Fibroblast of skin of left quadriceps (primary cell): ENCODE measurements around the gene KIAA1614.

ENCODE experiments used
- DNase-seq, 2 experiments: peaks; one replicate each; pipeline ENCODE4 v3.0.0-alpha.2; 2013; ENCODE audit warnings: low read depth in 2 of 2

The KIAA1614 gene

DNA sequence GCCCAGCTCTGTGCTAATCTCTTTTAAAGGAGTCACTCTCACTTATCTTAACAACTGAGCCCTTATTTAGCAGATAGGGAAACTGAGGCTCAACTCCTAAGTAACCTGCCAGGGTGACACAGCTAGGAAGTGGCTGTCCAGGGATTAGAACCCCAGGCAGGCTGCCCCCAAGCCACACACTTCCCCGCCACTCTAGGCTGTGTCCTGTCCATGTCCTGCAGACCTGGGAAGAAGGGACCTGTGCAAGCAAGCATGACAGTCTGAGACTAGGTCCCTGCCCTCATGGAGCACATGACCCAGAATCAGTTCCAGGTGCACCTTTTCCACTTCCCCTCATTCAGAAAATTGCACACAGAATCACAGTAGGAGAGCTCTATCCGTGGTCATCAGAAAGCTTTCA is 12.2 kb downstream of the KIAA1614 start:
- DNase-seq, result no peak

DNA sequence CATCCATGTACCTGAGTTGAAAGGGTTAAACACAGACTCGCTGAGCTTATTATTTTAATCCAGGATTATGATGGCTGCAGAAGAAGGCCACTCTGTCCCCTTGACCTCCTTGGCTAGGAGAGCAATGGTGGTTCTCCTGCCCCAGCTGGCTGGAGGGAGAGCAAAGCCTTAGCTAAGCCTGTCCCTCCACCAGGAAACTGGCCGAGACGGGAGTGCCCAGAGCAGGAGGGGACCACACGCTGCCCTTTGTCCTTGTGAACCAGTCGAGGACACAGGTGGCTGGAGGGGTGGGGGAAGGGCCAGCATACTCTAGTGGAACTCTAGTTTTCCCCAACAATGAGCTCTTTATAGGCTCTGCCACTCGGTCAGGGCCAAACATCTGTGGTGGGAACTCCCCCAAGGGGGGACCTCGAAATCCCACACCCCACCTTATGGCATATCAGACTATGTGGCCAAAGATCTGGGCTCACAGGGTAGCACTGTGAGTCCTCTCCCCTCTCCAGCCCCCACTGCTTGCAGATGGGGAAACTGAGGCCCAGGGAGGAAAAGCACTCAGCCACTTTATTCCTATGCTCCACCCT is 12.9 kb downstream of the KIAA1614 start:
- no peak for DNase-seq

DNA sequence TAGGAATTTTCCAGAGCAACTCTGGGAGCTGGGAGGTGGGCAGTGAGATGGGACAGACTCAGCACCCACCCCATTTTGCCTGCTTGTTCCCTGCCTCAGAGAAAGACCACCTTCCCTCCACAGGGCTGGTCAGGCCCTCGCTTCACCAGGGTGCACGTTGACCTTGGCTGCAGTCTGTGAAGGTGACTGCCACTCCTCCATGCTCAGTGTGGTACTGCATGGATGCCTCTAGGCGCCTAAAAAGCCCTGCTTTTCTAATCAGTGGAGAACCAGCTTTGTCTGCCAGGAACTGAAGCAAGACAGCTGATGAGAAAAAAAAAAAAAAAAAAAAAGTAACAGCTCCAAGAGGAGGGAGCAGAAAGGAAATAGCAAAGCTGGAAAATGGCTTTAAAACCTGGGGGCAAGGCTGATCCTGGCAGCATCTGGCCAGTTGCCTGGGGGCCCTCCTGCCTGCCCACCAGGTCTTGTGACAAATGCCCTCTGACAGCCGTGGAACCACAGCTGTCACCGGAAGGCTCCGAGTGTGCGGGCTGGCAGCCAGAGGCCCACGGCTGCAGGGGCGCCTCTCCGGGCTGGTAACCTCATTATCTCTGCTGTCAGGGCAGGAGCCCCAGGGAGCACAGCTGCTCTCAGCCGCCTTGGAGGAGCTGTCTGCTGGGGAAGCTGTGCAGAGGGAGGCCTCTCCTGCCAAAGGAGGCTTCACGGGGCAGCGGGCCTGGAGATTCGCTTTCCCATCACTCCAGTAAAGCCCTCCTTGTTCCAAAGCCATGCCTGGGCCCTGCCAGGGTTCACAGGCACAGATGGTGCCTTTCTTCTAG is 13.7 kb downstream of the KIAA1614 start:
- no peak for DNase-seq

DNA sequence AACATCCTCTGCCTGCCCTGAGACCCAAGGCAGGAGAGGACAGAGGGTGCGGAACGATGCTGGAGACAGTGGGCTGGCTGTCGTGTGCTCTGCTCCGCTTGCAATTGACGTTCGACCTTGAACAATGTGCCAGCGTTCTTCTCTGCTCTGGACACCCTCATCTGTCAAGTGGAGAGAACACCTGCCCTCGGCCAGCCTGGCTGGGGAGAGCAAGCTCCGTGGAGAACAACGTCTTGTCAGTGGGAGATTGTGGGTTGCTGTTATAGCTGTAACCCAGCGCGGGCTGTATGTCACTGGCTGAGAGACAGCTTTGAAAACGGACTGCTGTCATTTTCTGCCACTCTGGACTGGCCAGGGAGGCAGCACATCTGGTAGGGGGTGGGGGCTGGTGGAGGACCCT is 14.7 kb downstream of the KIAA1614 start:
- DNase-seq, result no peak

DNA sequence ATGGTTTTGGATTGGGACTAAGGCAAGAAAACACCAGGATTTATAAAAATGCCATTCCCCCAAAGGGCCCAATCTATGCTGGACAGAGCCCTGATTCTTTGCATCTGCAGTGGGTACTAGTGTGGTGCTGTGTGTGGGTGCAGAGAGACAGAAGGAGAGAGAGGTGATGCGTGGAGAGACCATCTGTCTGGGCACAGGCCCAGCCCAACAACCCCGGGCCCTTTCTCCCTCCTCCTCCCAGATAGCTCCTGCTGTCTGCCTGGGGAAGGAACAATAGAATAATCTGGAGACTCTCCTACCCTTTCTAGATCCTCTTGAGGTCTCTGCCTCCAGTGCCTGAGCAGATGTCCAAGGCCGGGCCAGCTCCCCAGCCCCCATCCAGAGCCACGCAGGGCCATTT is 15.1 kb downstream of the KIAA1614 start:
- no peak for DNase-seq

DNA sequence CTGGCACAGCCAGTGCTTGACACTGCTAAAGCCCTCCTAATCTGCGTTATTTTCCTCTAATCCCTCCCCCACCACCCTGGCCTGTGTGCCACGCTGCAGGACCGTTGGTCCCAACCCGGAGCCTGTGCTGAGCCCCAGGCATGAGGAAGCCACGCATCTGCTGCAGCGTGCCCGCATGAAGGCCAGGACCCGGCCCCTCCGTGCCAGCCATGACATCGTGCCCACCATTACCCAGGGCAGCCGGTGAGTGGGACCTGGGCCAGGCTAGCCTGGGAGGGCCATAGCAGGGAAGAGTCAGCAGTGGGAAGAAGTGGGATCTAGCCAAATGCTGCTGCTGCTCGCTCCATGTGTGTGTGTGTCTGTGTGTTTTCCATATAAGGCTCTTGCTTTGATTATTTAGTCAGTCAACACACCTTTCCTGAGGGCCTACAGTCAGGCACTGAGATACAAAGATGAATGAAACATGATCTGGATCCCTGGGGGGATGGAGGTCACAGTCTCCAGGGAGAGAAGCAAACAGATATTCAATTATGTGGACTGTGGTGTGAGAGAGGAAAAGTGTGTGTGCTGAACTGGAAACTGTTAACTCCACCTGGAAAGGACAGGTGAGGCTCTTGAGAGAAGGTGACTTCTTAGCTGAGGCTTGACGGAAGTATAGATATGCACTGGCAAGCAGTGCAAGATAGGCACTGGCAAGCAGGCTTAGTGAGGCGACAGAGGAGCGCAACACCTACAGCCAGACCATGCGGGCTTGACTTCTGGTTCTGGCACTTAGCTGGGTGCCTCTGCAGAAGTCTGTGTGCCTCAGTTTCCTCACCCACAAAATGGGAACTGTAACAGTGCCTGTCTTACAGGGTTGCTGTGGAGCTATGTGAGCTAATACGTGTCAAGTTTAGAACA is 15.9 kb downstream of the KIAA1614 start:
- DNase-seq, result no peak

DNA sequence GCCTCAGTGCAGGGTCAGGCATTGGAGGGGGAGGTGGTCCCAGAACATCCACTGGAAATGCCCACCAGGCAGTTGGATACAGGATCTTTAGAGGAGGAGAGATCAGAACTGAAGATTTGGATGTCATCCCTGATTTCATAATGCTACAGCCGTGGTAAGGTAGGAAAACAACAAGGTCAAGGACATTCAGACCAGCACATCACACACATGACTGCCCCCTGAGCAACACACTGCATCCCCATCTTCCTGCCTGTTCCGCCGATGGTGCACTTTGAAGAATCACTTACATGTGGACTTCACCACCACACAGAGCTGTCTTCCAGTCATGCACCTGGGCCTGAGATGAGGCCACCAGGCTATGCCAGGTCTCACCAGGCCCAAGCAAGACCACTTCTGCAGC is 16.7 kb downstream of the KIAA1614 start:
- no peak for DNase-seq

DNA sequence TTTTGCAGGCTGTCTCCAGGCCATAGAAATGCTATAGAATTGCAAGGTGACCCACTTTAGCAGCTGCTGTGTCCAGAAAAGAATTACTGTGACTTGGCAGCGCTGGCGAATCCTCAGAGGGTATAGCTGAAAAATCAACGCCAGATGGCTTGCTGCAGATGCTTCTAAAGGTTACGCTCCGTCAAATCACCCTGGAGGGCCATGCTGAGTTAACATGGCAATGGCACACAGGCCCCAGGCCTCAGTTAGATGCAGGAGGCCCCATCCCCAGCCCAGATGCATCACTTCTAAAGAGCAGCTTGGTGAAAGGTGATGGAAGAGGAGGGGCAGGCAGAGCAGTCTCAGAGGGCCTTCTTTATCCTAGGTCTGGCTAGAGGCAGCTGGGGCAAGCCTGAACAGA is 18.0 kb downstream of the KIAA1614 start:
- DNase-seq, result no peak

DNA sequence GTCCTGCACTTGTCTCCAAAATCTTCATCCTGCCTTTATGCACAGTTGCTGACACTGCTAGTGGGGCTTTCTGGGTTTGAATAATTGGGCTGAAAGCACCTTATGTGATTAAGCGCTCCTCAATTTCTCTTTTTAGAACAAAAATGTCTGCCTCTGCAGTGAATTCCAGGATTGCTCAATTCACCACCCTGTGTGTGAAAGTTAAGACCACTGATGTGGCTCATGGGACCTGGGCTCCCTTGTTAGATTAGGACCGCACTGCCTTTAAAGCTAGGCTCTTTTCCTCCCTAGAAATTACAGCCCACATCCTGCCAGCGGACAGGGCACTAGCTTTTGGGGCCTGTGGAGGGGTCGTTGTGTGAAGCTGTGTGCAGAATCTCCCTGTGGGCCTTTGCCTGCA is 18.8 kb downstream of the KIAA1614 start:
- DNase-seq, result no peak

DNA sequence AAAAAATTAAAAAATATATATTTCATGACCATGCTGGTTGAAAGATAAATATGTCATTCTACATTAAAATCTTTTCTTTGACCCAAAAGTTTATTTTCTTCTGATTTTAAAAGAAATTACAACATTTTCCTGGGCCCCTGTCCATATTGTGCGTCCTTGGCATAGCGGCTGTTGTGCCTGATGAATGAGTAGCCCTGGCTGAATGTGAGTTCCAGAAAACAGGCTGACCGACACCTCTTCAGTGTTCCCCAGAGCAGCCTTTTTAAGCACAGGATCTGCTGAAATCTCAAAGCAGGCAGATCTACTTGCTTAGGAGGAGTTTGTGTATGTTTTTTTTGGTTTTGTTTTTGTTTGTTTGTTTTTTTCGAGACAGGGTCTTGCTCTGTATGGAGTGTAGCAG is 19.7 kb downstream of the KIAA1614 start:
- DNase-seq, result no peak

DNA sequence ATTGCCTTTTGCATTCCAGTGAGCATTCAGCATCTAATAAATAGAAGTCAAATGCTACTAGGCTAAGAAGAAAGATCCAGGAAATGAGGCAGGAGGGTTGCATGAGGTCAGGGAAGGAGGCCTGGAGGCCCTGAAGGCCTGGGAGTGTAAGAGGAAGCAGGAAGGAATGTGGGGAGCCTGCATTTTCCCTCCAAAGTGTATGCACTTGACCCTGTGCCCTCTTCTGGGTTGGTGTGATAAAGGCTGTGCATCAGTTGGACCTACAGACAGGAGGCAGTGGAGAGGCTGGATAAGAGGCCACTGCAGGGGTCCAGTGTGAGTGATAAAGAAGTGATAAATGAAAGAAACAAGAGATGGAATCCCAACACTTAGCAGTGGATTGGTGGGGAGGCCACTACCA is 20.4 kb downstream of the KIAA1614 start:
- DNase-seq, result no peak

DNA sequence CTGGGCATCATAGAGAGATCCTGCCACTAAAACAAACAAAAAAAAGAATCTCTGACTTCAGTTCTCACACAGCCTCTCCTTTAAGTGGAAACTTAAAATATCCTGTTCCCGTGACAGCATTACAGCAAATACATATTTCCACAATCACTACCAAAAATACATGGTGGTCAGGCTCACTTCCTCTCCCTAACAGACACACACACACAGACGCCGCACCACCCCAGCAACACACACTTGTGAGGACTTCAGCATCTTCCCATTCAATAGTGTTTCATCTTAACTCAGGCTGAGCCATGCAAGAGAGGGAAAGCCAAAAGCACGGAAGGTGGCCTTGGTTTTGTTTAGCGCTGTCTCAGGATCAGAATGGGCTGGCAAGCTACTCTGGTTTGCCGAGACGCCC is 21.9 kb downstream of the KIAA1614 start:
- no peak for DNase-seq

DNA sequence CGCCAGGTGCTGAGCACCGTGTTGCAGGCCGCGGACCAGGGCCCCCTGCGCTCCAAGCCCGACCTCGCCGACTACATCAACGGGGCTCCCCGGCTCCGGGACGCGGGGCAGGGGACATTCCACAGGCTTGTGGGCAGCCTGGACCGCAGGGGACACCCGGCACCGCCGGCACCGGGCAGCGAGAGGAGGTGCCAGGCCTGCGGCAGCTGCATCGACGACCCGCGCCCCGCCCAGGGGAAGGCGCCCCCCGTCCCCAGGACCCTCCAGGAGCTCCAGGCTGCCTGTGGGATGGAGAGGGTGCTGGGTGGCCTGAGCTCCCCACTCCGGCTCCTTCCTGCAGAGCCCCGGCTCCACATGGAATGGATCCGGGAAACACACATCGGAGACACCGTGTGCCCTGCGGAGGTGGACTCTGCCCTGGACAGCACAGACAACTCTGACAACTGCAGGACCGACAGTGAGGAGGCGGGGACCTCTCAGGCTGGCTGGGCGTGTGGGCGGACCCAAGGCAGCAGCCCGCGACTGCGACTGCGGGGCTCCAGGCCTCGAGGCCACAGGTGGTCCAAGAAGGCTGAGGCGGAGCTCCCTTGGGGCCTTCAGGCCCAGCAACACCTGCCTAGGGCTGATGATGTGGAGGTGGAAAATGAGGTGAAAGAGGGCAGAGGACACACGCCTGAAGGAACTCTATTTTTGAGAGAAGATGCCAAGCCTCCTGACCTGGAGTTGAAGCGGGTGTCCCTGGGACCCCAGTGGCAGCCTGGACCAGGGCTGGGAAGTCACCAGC is 22.8 kb downstream of the KIAA1614 start:
- DNase-seq, result no peak

DNA sequence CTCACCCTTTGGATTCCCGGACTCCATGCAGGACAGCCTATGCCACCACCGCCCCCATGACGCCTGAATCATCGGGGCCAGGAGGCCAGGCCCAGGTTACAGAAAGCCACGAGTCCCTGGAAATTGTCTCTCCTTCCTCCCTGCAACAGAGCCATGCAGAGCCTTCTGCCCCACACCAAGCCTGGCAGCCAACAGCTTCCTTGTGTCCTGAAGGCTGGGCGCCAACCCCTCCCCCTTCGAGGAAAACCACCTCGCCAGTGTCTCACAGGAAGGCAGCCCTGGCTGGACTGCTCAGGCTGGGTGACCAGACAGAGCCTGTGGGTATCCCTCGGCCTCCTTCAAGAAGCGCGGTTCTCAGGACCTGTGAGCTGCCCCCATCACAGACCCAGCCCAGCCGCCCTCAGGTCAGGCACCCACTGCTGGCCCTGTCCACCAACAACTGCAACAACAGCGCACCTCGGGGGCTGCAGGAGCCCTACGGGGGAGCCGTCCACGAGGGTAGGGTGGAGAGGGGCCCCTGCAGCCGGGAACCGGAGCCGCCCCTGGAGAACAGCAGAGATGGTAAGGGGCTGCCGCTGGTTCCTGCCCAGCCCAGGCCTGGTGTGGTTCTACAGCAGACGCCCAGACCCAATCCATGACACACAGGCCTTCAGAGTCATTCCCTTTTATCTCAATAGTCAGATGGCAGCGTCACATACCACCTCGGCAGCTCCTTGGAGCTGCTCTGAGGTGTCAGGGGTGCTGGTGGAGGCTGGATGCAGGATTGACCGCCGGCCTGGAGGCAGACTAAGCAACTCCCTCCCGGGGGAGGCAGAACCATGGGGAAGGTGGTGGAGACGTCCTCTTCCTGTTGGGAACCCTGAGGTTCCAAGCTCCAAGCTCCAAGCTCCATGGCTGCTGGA is 23.7 kb downstream of the KIAA1614 start:
- no peak for DNase-seq

DNA sequence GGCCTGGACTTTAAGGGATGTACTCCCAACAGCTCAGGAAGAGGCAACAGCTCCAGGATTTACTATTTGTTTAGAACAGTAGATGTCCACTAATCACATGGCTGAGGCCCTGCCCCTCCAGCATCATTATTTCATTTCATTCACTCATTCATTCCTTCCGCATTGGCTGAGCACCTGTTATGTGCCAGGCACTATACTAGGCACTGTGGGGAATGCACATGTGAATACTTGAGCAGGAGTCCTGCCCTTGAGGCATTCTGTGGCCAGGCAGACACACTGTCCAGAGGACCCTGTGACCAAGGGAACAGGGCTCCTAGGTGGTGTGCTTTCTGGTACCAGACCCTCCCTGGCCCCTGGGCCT is 24.3 kb downstream of the KIAA1614 start:
- DNase-seq, result no peak

DNA sequence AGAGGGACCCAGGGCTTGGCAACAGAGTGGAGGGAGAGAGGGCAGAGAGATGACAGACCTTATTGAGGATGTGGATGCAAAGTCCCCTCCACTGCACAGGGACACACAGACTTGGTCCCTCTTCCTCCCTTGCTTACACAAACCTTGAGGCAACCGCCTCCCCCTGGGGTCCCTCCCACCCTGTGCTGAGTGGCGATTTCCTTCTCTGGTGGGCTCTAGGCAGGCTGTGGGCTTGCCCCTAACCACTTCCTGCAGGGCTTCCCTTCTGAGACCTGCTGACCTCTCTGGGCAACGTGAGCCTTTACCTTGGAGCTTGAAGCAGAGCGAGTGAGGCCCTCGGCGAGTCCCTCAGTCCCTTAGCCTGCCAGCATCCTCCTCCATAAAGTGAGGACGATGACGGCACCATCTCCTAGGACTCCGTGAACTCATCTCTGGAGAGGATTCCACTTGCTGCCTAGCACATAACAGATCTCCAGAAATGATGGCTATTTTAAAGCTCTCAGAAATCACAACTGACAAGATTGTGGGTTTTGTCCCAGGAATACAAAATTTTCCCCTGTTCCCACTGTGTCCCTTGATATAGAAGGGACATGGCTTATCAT is 25.0 kb downstream of the KIAA1614 start:
- DNase-seq, result no peak

DNA sequence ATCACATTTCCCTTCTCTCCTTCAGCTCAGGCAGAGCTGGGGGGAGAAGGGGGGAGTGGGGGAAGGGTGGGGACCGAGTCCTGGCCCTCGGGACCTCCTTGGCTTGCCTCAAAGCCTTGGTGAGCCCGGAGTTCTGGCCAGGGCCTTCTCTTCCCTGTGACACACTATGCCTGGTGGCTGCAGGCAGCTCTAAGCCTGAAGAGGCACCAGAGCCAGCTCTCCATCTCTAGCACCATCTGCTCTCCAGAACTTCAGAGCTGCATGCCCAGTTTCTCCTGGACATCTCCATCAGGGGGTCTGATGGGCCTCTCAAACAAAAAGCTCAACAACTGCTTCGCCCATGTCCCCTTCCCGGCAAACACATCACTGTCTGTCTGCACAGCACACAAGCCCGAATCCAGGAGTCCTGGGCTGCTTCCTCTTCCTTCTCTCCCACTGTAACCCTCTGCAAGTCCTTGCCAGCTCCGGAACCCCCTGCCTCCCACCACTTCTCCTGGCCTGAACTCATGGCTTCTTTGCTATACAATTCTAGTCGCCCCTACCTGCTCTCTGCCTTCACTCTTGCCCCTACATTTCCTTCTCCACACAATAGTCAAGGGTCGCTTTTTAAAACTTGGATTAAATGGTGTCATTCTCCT is 26.5 kb downstream of the KIAA1614 start:
- DNase-seq, result no peak

DNA sequence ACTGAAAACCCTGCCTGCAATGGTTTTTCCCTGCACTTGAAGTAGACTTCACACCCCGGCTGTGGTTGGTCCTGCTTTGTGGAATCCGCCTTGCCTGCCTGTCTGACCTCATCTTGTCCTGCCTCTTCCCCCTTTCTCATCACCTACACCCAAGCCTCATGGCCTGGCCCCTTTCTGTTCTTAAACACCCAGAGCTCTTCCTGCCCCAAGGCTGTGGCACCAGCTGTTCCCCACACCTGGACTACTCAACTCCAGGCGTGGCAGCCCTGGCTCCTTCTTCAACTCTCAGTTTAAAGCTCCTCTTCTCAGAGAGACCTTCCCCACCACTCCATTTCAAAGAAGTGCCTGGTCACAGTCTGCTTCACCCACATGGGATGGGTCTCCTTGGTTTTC is 27.0 kb downstream of the KIAA1614 start:
- no peak for DNase-seq

DNA sequence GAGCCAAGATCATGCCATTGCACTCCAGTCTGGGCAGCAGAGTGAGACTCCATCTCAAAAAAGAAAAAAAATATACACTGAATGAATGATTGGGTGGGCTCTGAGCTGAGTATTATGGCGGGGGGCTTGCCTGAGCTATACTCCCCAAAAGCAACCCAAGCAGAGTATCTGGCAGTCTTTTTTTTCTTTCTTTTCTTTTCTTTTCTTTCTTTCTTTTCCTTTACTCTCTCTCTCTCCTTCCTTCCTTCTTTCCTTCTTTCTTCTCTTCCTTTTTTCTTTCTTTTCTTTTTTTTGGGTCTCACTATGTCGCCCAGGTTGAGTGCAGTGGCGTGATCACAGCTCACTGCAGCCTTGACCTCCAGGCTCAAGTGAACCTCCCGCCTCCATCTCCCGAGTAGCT is 27.7 kb downstream of the KIAA1614 start:
- DNase-seq, result no peak
